H1 (cell line): Measurements from ENCODE around the gene HLTF. TPM values are rescaled to one million over a fixed set of nuclear protein-coding genes. Genes with fewer than 3 reads are reported as not detected.

ENCODE experiments used
- CTCF ChIA-PET: fragments of 300-600 bp; sonication (Branson Sonifier 250); formaldehyde crosslinking; loops from one replicate; lab custom pipeline; 2021; ENCODE audit not compliant: partially characterized antibody; lab: Charles Lee
- POLR2A ChIA-PET: fragments of 300-600 bp; sonication (Branson Sonifier 250); formaldehyde crosslinking; loops from one replicate; lab custom pipeline; 2021; ENCODE audit warnings: inconsistent platforms; ENCODE audit not compliant: partially characterized antibody; lab: Charles Lee
- DNase-seq, 2 experiments: peaks; one replicate each; pipeline versions ENCODE4 v3.0.0 to v3.0.0-alpha.2; 2010 to 2022; ENCODE audit warnings: low spot score in 2 of 2, low read depth in 1 of 2, mixed read lengths in 1 of 2
- FAIRE-seq: peaks from 2 replicates; lab custom pipeline; 2011; peaks lifted over from hg19 to GRCh38; lab: Jason Lieb, UNC
- H2AFZ ChIP-seq: 2 replicates; pipeline ENCODE4 v1.8.1; 2012; ENCODE audit warnings: low read length, inconsistent platforms
- H2AK5ac ChIP-seq: 2 replicates; pipeline ENCODE4 v1.6.1; 2013; ENCODE audit warnings: low read depth, low read length
- H2BK120ac ChIP-seq: replicated peaks from 2 replicates; pipeline ENCODE3; 2013; ENCODE audit warnings: low read depth, low read length, inconsistent platforms
- H2BK12ac ChIP-seq: 2 replicates; pipeline ENCODE4 v1.6.1; 2013; ENCODE audit warnings: low read depth, low read length
- H2BK15ac ChIP-seq: 2 replicates; pipeline ENCODE4 v1.6.1; 2013; ENCODE audit warnings: low read length
- H2BK20ac ChIP-seq: 2 replicates; pipeline ENCODE4 v1.6.1; 2013; ENCODE audit warnings: low read length
- H2BK5ac ChIP-seq: 2 replicates; pipeline ENCODE4 v1.6.1; 2013; ENCODE audit warnings: low read depth, low read length
- H3K14ac ChIP-seq: 2 replicates; pipeline ENCODE4 v1.6.1; 2013; ENCODE audit warnings: inconsistent platforms; ENCODE audit not compliant: insufficient read length
- H3K18ac ChIP-seq: 2 replicates; pipeline ENCODE4 v1.6.1; 2013; ENCODE audit warnings: low read length; ENCODE audit errors: extremely low read depth
- H3K23ac ChIP-seq: 2 replicates; pipeline ENCODE4 v1.6.1; 2013; ENCODE audit warnings: inconsistent platforms; ENCODE audit not compliant: insufficient read length
- H3K23me2 ChIP-seq: 2 replicates; pipeline ENCODE4 v1.6.1; 2013; ENCODE audit warnings: low read depth, low read length
- H3K27ac ChIP-seq: 2 replicates; pipeline ENCODE4 v1.6.1; 2011; ENCODE audit warnings: low read depth, low read length, inconsistent platforms
- H3K27me3 ChIP-seq, 4 experiments: replicated peaks in 1 of 4; 1 replicate in 1 of 4; 2 replicates in 3 of 4; pipeline versions ENCODE4 v1.6.1 to v1.8.1; 2011 to 2013; ENCODE audit warnings: low read length in 3 of 4, mild to moderate bottlenecking in 3 of 4, inconsistent platforms in 2 of 4, mixed read lengths in 2 of 4, moderate library complexity in 1 of 4; ENCODE audit not compliant: control insufficient read depth in 3 of 4, insufficient read depth in 3 of 4; ENCODE audit errors: extremely low read depth in 1 of 4
- H3K36me3 ChIP-seq, 4 experiments: 2 replicates each; pipeline versions ENCODE4 v1.6.1 to v1.8.1; 2011 to 2013; ENCODE audit warnings: mild to moderate bottlenecking in 4 of 4, low read length in 3 of 4, moderate library complexity in 2 of 4, control low read depth in 1 of 4, inconsistent platforms in 1 of 4; ENCODE audit not compliant: insufficient read depth in 4 of 4, control insufficient read depth in 2 of 4
- H3K4ac ChIP-seq: replicated peaks from 2 replicates; pipeline ENCODE3; 2013; ENCODE audit warnings: low read length, low read depth, mixed read lengths, inconsistent platforms; ENCODE audit not compliant: insufficient read length
- H3K4me1 ChIP-seq, 4 experiments: replicated peaks in 1 of 4; 1 replicate in 1 of 4; 2 replicates in 3 of 4; pipeline versions ENCODE4 v1.6.1 to v1.8.1; 2011 to 2013; ENCODE audit warnings: low read length in 3 of 4, inconsistent platforms in 2 of 4, mixed read lengths in 1 of 4; ENCODE audit not compliant: insufficient read depth in 4 of 4, control insufficient read depth in 3 of 4
- H3K4me2 ChIP-seq, 2 experiments: 2 replicates each; pipeline versions ENCODE4 v1.6.1 to v1.8.1; 2011 to 2013; ENCODE audit warnings: low read depth in 2 of 2, low read length in 2 of 2, control low read depth in 1 of 2, inconsistent platforms in 1 of 2, mild to moderate bottlenecking in 1 of 2; ENCODE audit not compliant: insufficient read depth in 1 of 2
- H3K4me3 ChIP-seq, 4 experiments: fragments of 200-600, 300-600 bp in 1 of 4; sonication (generic), shearing (Covaris generic), sonication (Bioruptor Twin) in 1 of 4; 2 replicates each; pipeline versions ENCODE4 v1.5.1 to v1.8.1; 2011 to 2016; ENCODE audit warnings: low read length in 4 of 4, low read depth in 3 of 4, control low read depth in 2 of 4, inconsistent platforms in 2 of 4, mild to moderate bottlenecking in 2 of 4, mixed read lengths in 1 of 4, moderate library complexity in 1 of 4; ENCODE audit not compliant: insufficient read depth in 2 of 4; ENCODE audit errors: extremely low read depth in 1 of 4
- H3K56ac ChIP-seq: replicated peaks from 2 replicates; pipeline ENCODE3; 2013; ENCODE audit warnings: low read depth, mild to moderate bottlenecking, mixed read lengths, low read length, inconsistent platforms; ENCODE audit not compliant: insufficient read length
- H3K79me1 ChIP-seq: 2 replicates; pipeline ENCODE4 v1.6.1; 2013; ENCODE audit warnings: low read depth, low read length, control low read depth
- H3K79me2 ChIP-seq, 2 experiments: 2 replicates each; pipeline versions ENCODE4 v1.6.1 to v1.8.1; 2012 to 2013; ENCODE audit warnings: low read length in 2 of 2, mild to moderate bottlenecking in 2 of 2, inconsistent platforms in 1 of 2; ENCODE audit not compliant: insufficient read depth in 2 of 2, control insufficient read depth in 1 of 2
- H3K9ac ChIP-seq, 4 experiments: replicated peaks in 1 of 4; 1 replicate in 1 of 4; 2 replicates in 3 of 4; pipeline versions ENCODE4 v1.6.1 to v1.8.1; 2011 to 2013; ENCODE audit warnings: low read depth in 3 of 4, low read length in 3 of 4, control low read depth in 2 of 4, mild to moderate bottlenecking in 2 of 4, moderate library complexity in 2 of 4, inconsistent platforms in 1 of 4; ENCODE audit errors: extremely low read depth in 1 of 4
- H3K9me3 ChIP-seq, 2 experiments: 2 replicates each; pipeline versions ENCODE4 v1.6.1 to v1.8.1; 2012 to 2013; ENCODE audit warnings: mild to moderate bottlenecking in 2 of 2, moderate library complexity in 2 of 2, control low read depth in 1 of 2, inconsistent platforms in 1 of 2, low read depth in 1 of 2, low read length in 1 of 2, mixed read lengths in 1 of 2; ENCODE audit not compliant: insufficient read depth in 2 of 2
- H4K20me1 ChIP-seq, 2 experiments: replicated peaks in 1 of 2; 2 replicates each; pipeline versions ENCODE3 to v1.8.1; 2011 to 2013; ENCODE audit warnings: inconsistent platforms in 2 of 2, low read length in 2 of 2, mild to moderate bottlenecking in 1 of 2; ENCODE audit not compliant: insufficient read depth in 2 of 2, control insufficient read depth in 1 of 2
- H4K5ac ChIP-seq: 2 replicates; pipeline ENCODE4 v1.6.1; 2013; ENCODE audit warnings: low read length, low read depth, mixed read lengths, inconsistent platforms; ENCODE audit not compliant: insufficient read length
- H4K8ac ChIP-seq: 2 replicates; pipeline ENCODE4 v1.8.0; 2013; ENCODE audit warnings: mild to moderate bottlenecking, moderate library complexity, low read length, inconsistent platforms; ENCODE audit not compliant: insufficient read depth; ENCODE audit errors: extremely low read depth
- H4K91ac ChIP-seq: replicated peaks from 2 replicates; pipeline ENCODE3; 2013; ENCODE audit warnings: low read length, mixed read lengths, inconsistent platforms; ENCODE audit not compliant: insufficient read length
- TEAD4 ChIP-seq: IDR thresholded peaks from 2 replicates; pipeline ENCODE4 v1.6.1; 2012; ENCODE audit warnings: low read depth, low read length, inconsistent platforms, mixed read lengths
- YY1 ChIP-seq: IDR thresholded peaks from 2 replicates; pipeline ENCODE4 v1.6.1; 2011; ENCODE audit warnings: low read depth, mild to moderate bottlenecking, low read length
- WGBS, 2 experiments: shearing (Covaris generic) in 1 of 2; methylation state at CpG; one replicate each; pipeline versions ENCODE4 v1.1.6 to v1.1.7; 2013 to 2015; ENCODE audit warnings: low lambda C conversion rate in 2 of 2, mixed read lengths in 2 of 2, inconsistent platforms in 1 of 2, low coverage in 1 of 2, missing lambda C conversion rate in 1 of 2; ENCODE audit not compliant: insufficient replicate concordance in 2 of 2, insufficient coverage in 1 of 2, insufficient read length in 1 of 2; ENCODE audit errors: extremely low coverage in 1 of 2, missing lambda C conversion rate in 1 of 2; 5-methylcytosine and 5-hydroxymethylcytosine counted together
- polyA plus RNA-seq, 7 experiments: library from polyadenylated mRNA; depleted of rRNA in 3 of 7; stranded (reverse) in 5 of 7; unstranded in 2 of 7; fragments of >200 nt in 5 of 7; fragments of 200-250 nt in 2 of 7; gene quantifications; 1 replicate in 5 of 7; 2 replicates in 1 of 7; 4 replicates in 1 of 7; pipeline versions ENCODE4 v1.2.1 to v1.2.3, GENCODE V29; 2011 to 2013; ENCODE audit warnings: missing spikeins in 2 of 7, mixed read lengths in 2 of 7
- total RNA-seq: library from RNA; stranded (reverse); fragmentation: NEBNext Ultra II Directional; extraction: Animal tissue kit (Norgen Biotek cat#: 25700); gene quantifications from 2 replicates; pipeline ENCODE4 v1.2.1, GENCODE V29; 2021

Gene HLTF
- total and polyA plus RNA-seq, 2 of the 8 experiments (the other 6 are each of a cell fraction or from before 2014, with no cell fraction given): 18.1 to 60.3 TPM

DNA sequence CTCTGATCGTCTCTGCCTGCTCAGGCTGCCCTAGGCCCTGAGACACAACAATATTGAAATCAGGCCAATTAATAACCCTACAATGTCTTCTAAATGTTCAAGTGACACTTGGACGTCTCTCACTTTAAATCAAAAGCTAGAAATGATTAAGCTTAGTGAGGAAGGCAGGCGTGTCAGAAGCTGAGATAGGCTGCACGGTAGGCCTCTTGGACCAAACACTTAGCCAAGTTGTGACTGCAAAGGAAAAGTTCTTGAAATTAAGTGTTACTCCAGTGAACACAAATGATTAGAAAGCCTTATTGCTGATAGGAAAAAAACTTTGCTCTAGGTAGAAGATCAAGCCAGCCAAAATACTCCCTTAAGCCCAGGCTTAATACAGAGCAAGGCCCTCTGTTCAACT lies 45.3 kb upstream of the HLTF start:
- H4K91ac ChIP-seq: no peak overlapping the region
- DNase-seq: no peak
- no peak overlapping the region for H3K56ac ChIP-seq
- no peaks in the 10 kb centered on the region for H4K20me1 ChIP-seq
- 88% methylated on average over 4 of the region's 4 CpGs; no CpG with 5 or more reads in 1 of the 2 experiments for WGBS, 2 experiments
- TF ChIP-seq TEAD4 (no peak), YY1 (no peak)
- H3K23me2 ChIP-seq: peaks cover 3% of the 10 kb centered on the region; the same call in 1 of the 2 replicates
- H3K4me2 ChIP-seq: peak overlapping the region; percentile 17 to 72; a peak in 3 of 4 replicates
- H3K27ac ChIP-seq: no peak overlapping the region
- H3K79me1 ChIP-seq: no peaks in the 10 kb centered on the region; the same call in 1 of the 2 replicates
- no peak overlapping the region for H3K18ac ChIP-seq
- peaks cover 3 to 11% (median 7%) of the 10 kb centered on the region in 4 experiments for H3K4me1 ChIP-seq
- H3K36me3 ChIP-seq: no peaks in the 10 kb centered on the region; a peak in 1 of 8 replicates
- no peak overlapping the region for H2BK5ac ChIP-seq
- H4K5ac ChIP-seq: no peak overlapping the region
- H3K4ac ChIP-seq: no peak overlapping the region
- H3K79me2 ChIP-seq: peaks cover 0 to 57% of the 10 kb centered on the region in 2 experiments; a peak in 2 of 4 replicates
- no peak overlapping the region for H4K8ac ChIP-seq
- H2AK5ac ChIP-seq: no peak overlapping the region
- H2BK20ac ChIP-seq: no peak overlapping the region
- H3K23ac ChIP-seq: no peak overlapping the region
- CTCF ChIA-PET: interaction anchor here (0.6 to 2.0 kb wide), 6 partner anchors 11 to 222 kb away, joined by 3 to 15 read pairs (median 3); no protein-coding TSS in a partner anchor
- no peak overlapping the region for H3K14ac ChIP-seq
- no peak overlapping the region for H2BK12ac ChIP-seq
- FAIRE-seq: no peak
- H3K4me3 ChIP-seq: peak overlapping the region in 1 of 4 experiments; percentile 84; a peak in 1 of 8 replicates
- H3K27me3 ChIP-seq: no peaks in the 10 kb centered on the region; a peak in 1 of 7 replicates
- no peak overlapping the region for H2BK120ac ChIP-seq
- peak overlapping the region in 1 of 4 experiments; percentile 10; a peak in 1 of 7 replicates for H3K9ac ChIP-seq
- no peaks in the 10 kb centered on the region for H3K9me3 ChIP-seq
- H2BK15ac ChIP-seq: no peak overlapping the region
- H2AFZ ChIP-seq: no peak overlapping the region
- POLR2A ChIA-PET: interaction anchor here (1.3 kb wide), 1 partner anchor 11 kb away, joined by 3 read pairs; no protein-coding TSS in a partner anchor
